K562 (cell line): Measurements from ENCODE around the gene GPC2. TPM values are rescaled to one million over a fixed set of nuclear protein-coding genes. Genes with fewer than 3 reads are reported as not detected.

ENCODE experiments used
- BACH1 ChIP-seq: fragments of 200-800 bp; sonication (Bioruptor generic); IDR thresholded peaks from 2 replicates; pipeline ENCODE4 v1.6.1; 2016; ENCODE audit warnings: missing genetic modification characterization, missing compliant biosample characterization
- BRD4 ChIP-seq: fragments of 200-600 bp; sonication (generic); IDR thresholded peaks from 2 replicates; pipeline ENCODE4 v1.6.1; 2017; ENCODE audit warnings: inconsistent platforms
- FIP1L1 ChIP-seq: fragments of 200-400 bp; formaldehyde crosslinking; IDR thresholded peaks from 2 replicates; pipeline ENCODE4 v1.6.1; 2018; ENCODE audit warnings: mild to moderate bottlenecking, low read depth, low read length; ENCODE audit not compliant: poor library complexity, severe bottlenecking
- FOXJ3 ChIP-seq: sonication (generic); formaldehyde crosslinking; IDR thresholded peaks from 2 replicates; pipeline ENCODE4 v1.4.0; 2020; ENCODE audit warnings: mild to moderate bottlenecking, missing genetic modification reagents
- POLR2AphosphoS2 ChIP-seq: IDR thresholded peaks from 2 replicates; pipeline ENCODE4 v1.6.1; 2012; ENCODE audit warnings: low read length, improper control_type of control experiment
- RAD21 ChIP-seq, 2 experiments: fragments of 250-450 bp in 1 of 2; fragments of 450-650 bp in 1 of 2; sonication (Bioruptor Pico) in 1 of 2; formaldehyde crosslinking in 1 of 2; IDR thresholded peaks in 1 of 2; conservative IDR thresholded peaks in 1 of 2; 2 replicates each; pipeline versions ENCODE4 v1.4.0 to v1.8.0; 2020 to 2022; ENCODE audit warnings: mild to moderate bottlenecking in 2 of 2, moderate library complexity in 1 of 2
- RHOXF2B ChIP-seq: fragments of 250-450 bp; sonication (Bioruptor Pico); conservative IDR thresholded peaks from 2 replicates; pipeline ENCODE4 v1.5.1; 2021
- SIN3A ChIP-seq, 2 experiments: fragments of 150-350 bp in 1 of 2; IDR thresholded peaks; 2 replicates each; pipeline ENCODE4 v1.6.1; 2011 to 2016; ENCODE audit warnings: borderline replicate concordance in 2 of 2, low read depth in 2 of 2, low read length in 2 of 2, mild to moderate bottlenecking in 2 of 2, moderate library complexity in 2 of 2; ENCODE audit not compliant: control insufficient read depth in 1 of 2
- SMARCA5 ChIP-seq: fragments of 450-650 bp; IDR thresholded peaks from 2 replicates; pipeline ENCODE4 v1.6.1; 2016
- SRSF3 ChIP-seq: fragments of 200-400 bp; formaldehyde crosslinking; IDR thresholded peaks from 2 replicates; pipeline ENCODE4 v1.6.1; 2016; ENCODE audit warnings: mild to moderate bottlenecking, low read length, moderate library complexity; ENCODE audit not compliant: insufficient read depth
- TAL1 ChIP-seq: fragments of 450-650 bp; IDR thresholded peaks from 2 replicates; pipeline ENCODE4 v1.6.1; 2016; ENCODE audit warnings: mild to moderate bottlenecking
- U2AF1 ChIP-seq: fragments of 200-400 bp; formaldehyde crosslinking; optimal IDR thresholded peaks from 2 replicates; pipeline ENCODE3; 2017; ENCODE audit warnings: mild to moderate bottlenecking, low read depth, low read length, moderate library complexity
- YBX1 ChIP-seq: fragments of 450-650 bp; IDR thresholded peaks from 2 replicates; pipeline ENCODE4 v1.7.1; 2016; ENCODE audit warnings: mild to moderate bottlenecking
- ZBTB1 ChIP-seq: sonication (generic); formaldehyde crosslinking; IDR thresholded peaks from 2 replicates; pipeline ENCODE4 v1.8.1; 2023; ENCODE audit warnings: missing genetic modification reagents, low read depth, mild to moderate bottlenecking, borderline replicate concordance
- ZFP30 ChIP-seq: fragments of 250-450 bp; sonication (Bioruptor Pico); IDR thresholded peaks from 2 replicates; pipeline ENCODE4 v1.8.0; 2022; ENCODE audit warnings: moderate library complexity, mild to moderate bottlenecking, inconsistent platforms, borderline replicate concordance
- ZKSCAN8 ChIP-seq: fragments of 200-800 bp; sonication (Bioruptor generic); IDR thresholded peaks from 2 replicates; pipeline ENCODE4 v1.6.1; 2016; ENCODE audit warnings: missing genetic modification characterization, missing compliant biosample characterization
- ZNF668 ChIP-seq: fragments of 250-450 bp; sonication (Bioruptor Pico); IDR thresholded peaks from 2 replicates; pipeline ENCODE4 v1.8.0; 2022; ENCODE audit warnings: mild to moderate bottlenecking, inconsistent platforms
- ZNF707 ChIP-seq: fragments of 250-450 bp; sonication (Bioruptor Pico); conservative IDR thresholded peaks from 2 replicates; pipeline ENCODE4 v1.8.0; 2022; ENCODE audit warnings: inconsistent platforms, mild to moderate bottlenecking, moderate library complexity
- polyA plus RNA-seq, 8 experiments: library from polyadenylated mRNA; depleted of rRNA in 4 of 8; stranded (reverse) in 5 of 8; unstranded in 3 of 8; fragments of >200 nt; fragmentation: Nextera tagmentation in 2 of 8; fragmentation: Illumina TruSeq in 1 of 8; extraction: Ambion mirVana in 2 of 8; extraction: Trizol in 1 of 8; gene quantifications; 2 replicates each; pipeline versions ENCODE4 v1.2.1 to v1.2.3, GENCODE V29; 2011 to 2014; ENCODE audit warnings: inconsistent platforms in 1 of 8, missing spikeins in 1 of 8
- total RNA-seq, 7 experiments: library from RNA; depleted of rRNA in 6 of 7; stranded (reverse); fragments of >200 nt in 6 of 7; fragmentation: Illumina TruSeq in 2 of 7; extraction: Trizol in 2 of 7; gene quantifications; 2 replicates each; pipeline versions ENCODE4 v1.2.1 to v1.2.3, GENCODE V29; 2011 to 2021; ENCODE audit warnings: low replicate concordance in 1 of 7
- TF ChIP-seq, protein P1 (sequence below): fragments of 450-650 bp; formaldehyde crosslinking; IDR thresholded peaks from 2 replicates; pipeline ENCODE4 v1.4.0; 2022; ENCODE audit warnings: missing genetic modification characterization
- TF ChIP-seq, protein P2 (sequence below), 2 experiments: fragments of 450-650 bp in 1 of 2; IDR thresholded peaks; 2 replicates each; pipeline ENCODE4 v1.6.1; 2011 to 2017; ENCODE audit warnings: low read depth in 2 of 2, antibody characterized with exemption in 1 of 2, borderline replicate concordance in 1 of 2, low read length in 1 of 2, mild to moderate bottlenecking in 1 of 2, mixed read lengths in 1 of 2; ENCODE audit not compliant: control insufficient read depth in 1 of 2
- TF ChIP-seq, protein P3 (sequence below): fragments of 450-650 bp; IDR thresholded peaks from 2 replicates; pipeline ENCODE4 v1.6.1; 2016

The GPC2 gene
- total and polyA plus RNA-seq, 9 of the 15 experiments (the other 6 are each of a cell fraction or from before 2014, with no cell fraction given), result 0.06 to 7.7 (median 1.4) TPM; not detected in 1

DNA sequence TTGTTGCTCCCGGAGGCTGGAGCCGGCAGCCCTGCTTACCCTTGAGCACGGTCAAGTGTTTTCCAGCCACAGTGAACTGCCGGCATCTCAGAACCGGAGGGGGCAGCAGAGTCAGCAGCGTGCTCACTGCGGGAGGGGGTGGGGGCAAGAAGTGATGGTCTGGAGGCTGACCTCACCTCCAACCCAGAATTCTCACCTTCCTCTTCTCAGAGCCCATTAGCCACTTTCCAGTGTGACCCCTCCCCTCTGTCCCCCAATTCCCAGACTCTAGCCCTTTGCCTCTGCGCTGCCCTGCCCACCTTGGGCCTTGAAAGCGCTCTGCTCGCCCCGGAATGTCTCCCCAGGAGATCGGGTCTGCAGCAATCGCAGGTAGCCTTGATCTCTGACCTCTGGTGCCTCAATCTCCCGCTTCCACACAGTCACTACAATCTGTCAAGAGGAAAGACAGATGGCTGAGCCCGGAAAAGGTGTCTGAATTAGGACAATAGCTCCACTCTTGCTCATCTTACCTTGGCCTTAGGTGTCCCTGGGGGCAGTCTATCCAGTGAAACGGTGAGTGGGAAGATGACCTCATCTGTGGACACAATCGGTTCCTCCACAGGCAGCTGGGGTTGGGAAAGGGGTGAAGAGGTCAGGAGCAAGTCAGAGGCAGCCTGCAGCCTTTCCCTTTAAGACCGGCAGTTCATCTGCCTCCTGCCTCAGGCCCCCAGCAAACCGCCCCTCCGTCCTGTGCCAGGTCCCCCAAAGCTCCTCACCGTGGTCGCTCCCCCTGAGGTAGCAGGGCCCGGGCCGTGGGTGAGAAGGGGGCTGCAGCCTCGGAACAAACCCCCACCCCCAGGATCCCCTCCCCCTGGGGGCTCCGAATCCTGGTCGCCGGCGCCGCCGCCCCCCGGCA, 19.6 kb downstream of the GPC2 start (continued):
- TF ChIP-seq, protein P1, sequence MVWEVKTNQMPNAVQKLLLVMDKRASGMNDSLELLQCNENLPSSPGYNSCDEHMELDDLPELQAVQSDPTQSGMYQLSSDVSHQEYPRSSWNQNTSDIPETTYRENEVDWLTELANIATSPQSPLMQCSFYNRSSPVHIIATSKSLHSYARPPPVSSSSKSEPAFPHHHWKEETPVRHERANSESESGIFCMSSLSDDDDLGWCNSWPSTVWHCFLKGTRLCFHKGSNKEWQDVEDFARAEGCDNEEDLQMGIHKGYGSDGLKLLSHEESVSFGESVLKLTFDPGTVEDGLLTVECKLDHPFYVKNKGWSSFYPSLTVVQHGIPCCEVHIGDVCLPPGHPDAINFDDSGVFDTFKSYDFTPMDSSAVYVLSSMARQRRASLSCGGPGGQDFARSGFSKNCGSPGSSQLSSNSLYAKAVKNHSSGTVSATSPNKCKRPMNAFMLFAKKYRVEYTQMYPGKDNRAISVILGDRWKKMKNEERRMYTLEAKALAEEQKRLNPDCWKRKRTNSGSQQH (CRISPR knock-in tag), result 0 out of 2 replicates have a peak, but pooled peaks have one; percentile 26
- TF ChIP-seq, protein P2, sequence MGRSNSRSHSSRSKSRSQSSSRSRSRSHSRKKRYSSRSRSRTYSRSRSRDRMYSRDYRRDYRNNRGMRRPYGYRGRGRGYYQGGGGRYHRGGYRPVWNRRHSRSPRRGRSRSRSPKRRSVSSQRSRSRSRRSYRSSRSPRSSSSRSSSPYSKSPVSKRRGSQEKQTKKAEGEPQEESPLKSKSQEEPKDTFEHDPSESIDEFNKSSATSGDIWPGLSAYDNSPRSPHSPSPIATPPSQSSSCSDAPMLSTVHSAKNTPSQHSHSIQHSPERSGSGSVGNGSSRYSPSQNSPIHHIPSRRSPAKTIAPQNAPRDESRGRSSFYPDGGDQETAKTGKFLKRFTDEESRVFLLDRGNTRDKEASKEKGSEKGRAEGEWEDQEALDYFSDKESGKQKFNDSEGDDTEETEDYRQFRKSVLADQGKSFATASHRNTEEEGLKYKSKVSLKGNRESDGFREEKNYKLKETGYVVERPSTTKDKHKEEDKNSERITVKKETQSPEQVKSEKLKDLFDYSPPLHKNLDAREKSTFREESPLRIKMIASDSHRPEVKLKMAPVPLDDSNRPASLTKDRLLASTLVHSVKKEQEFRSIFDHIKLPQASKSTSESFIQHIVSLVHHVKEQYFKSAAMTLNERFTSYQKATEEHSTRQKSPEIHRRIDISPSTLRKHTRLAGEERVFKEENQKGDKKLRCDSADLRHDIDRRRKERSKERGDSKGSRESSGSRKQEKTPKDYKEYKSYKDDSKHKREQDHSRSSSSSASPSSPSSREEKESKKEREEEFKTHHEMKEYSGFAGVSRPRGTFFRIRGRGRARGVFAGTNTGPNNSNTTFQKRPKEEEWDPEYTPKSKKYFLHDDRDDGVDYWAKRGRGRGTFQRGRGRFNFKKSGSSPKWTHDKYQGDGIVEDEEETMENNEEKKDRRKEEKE (IDR thresholded peaks at IDR 0.05; ENCODE audit: borderline replicate concordance in 1 of 2, control insufficient read depth in 1 of 2, low read depth in 2 of 2, low read length in 1 of 2), result no peak
- no peak for TF ChIP-seq SRSF3
- TF ChIP-seq, protein P3, sequence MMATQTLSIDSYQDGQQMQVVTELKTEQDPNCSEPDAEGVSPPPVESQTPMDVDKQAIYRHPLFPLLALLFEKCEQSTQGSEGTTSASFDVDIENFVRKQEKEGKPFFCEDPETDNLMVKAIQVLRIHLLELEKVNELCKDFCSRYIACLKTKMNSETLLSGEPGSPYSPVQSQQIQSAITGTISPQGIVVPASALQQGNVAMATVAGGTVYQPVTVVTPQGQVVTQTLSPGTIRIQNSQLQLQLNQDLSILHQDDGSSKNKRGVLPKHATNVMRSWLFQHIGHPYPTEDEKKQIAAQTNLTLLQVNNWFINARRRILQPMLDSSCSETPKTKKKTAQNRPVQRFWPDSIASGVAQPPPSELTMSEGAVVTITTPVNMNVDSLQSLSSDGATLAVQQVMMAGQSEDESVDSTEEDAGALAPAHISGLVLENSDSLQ, result peak; percentile 73
- no peak for TF ChIP-seq ZKSCAN8 (CRISPR knock-in tag)
- no peak for TF ChIP-seq YBX1
- TF ChIP-seq RHOXF2B (CRISPR knock-in tag), result no peak
- TF ChIP-seq RAD21 (CRISPR knock-in tag; conservative IDR thresholded peaks at IDR 0.05 in 1 of 2, IDR thresholded peaks at IDR 0.05 in 1 of 2), result peak; percentile 8 to 40; a peak in 2 of 4 replicates
- TF ChIP-seq ZBTB1 (CRISPR knock-in tag), result no peak
- no peak for TF ChIP-seq U2AF1
- TF ChIP-seq FOXJ3, result no peak
- no peak for TF ChIP-seq FIP1L1
- no peak for TF ChIP-seq BACH1 (tag)
- TF ChIP-seq SMARCA5, result peak; percentile 69; the same call in 1 of the 2 replicates
- peak in 1 of 2 experiments; percentile 58; a peak in 1 of 4 replicates for TF ChIP-seq SIN3A (IDR thresholded peaks at IDR 0.05; ENCODE audit: borderline replicate concordance in 2 of 2, control insufficient read depth in 1 of 2, low read depth in 2 of 2, low read length in 2 of 2)
- TF ChIP-seq ZFP30 (CRISPR knock-in tag), result no peak
- no peak for TF ChIP-seq BRD4
- TF ChIP-seq ZNF707 (CRISPR knock-in tag), result no peak
- no peak for TF ChIP-seq ZNF668 (CRISPR knock-in tag)
- peak; percentile 53; the same call in 1 of the 2 replicates for TF ChIP-seq POLR2AphosphoS2
- TF ChIP-seq TAL1, result 0 out of 2 replicates have a peak, but pooled peaks have one; percentile 37
